HG03103 (cell line): ENCODE results near the gene SLC12A4.
"Not testable (repeated sequence)": the region's sequence is repeated elsewhere in the genome, so short reads cannot be mapped to it uniquely, and the experiment has no call there.

Source experiments
- ATAC-seq: cut with Tn5 transposase; IDR thresholded peaks from one replicate; pipeline ENCODE4 v1.9.1; 2021; ENCODE audit warnings: low read depth; ENCODE audit not compliant: unreplicated experiment

Gene SLC12A4

GRCh38 chr16:67968400-67969253, at the start of gene SLC12A4:
SLC12A4 (minus strand) TSS chr16:67968637; CDS start chr16:67968553, 84 bp downstream.
- peak; percentile 56 for ATAC-seq

GRCh38 chr16:68015681-68016080, 47.2 kb upstream of the SLC12A4 start, which contains the start of gene DPEP2NB:
DPEP2NB (minus strand) TSS chr16:68015911; CDS start chr16:68015770, 141 bp downstream.
- ATAC-seq: no peak

- no peak for ATAC-seq
Observed at GRCh38 chr16:68013440-68013839, 45.0 kb upstream of the SLC12A4 start.

- ATAC-seq: not testable (repeated sequence)
Observed at GRCh38 chr16:68009872-68010271, 41.4 kb upstream of the SLC12A4 start.

GRCh38 chr16:68009157-68009735, 40.8 kb upstream of the SLC12A4 start:
- no peak for ATAC-seq

- no peak for ATAC-seq
Observed at GRCh38 chr16:68005786-68006286, 37.4 kb upstream of the SLC12A4 start.

- no peak for ATAC-seq
Observed at GRCh38 chr16:68005211-68005610, 36.8 kb upstream of the SLC12A4 start.

GRCh38 chr16:68003031-68003430, 34.6 kb upstream of the SLC12A4 start:
- no peak for ATAC-seq

- no peak for ATAC-seq
Observed at GRCh38 chr16:68000450-68000849, 32.0 kb upstream of the SLC12A4 start.

GRCh38 chr16:67999985-68000384, 31.5 kb upstream of the SLC12A4 start:
- no peak for ATAC-seq

- ATAC-seq: not testable (repeated sequence)
Observed at GRCh38 chr16:67998779-67999688, 30.6 kb upstream of the SLC12A4 start, which contains the start of gene DPEP2. DPEP2 (minus strand) TSS chr16:67999484; CDS start chr16:67993212, 6,272 bp downstream.

GRCh38 chr16:67998231-67998778, 29.9 kb upstream of the SLC12A4 start:
- ATAC-seq: not testable (repeated sequence)

- no peak for ATAC-seq
Observed at GRCh38 chr16:67996666-67997065, 28.2 kb upstream of the SLC12A4 start.

GRCh38 chr16:67995423-67995822, 27.0 kb upstream of the SLC12A4 start:
- ATAC-seq: no peak

GRCh38 chr16:67994040-67994408, 25.6 kb upstream of the SLC12A4 start:
- ATAC-seq: not testable (repeated sequence)

GRCh38 chr16:67993207-67994039, 25.0 kb upstream of the SLC12A4 start:
- ATAC-seq: peak; percentile 62

- ATAC-seq: peak; percentile 11
Observed at GRCh38 chr16:67992661-67993206, 24.3 kb upstream of the SLC12A4 start.

- no peak for ATAC-seq
Observed at GRCh38 chr16:67990018-67990386, 21.6 kb upstream of the SLC12A4 start.
